Measurements from ENCODE around the gene NABP2. TPM values are rescaled to one million over a fixed set of nuclear protein-coding genes. Genes with fewer than 3 reads are reported as not detected.

The NABP2 gene
- total RNA-seq, 1 experiment from 2014 or later, result 67.5 TPM

- no peak for DNase-seq (ENCODE audit: low spot score)
Measured at GRCh38 chr12:56243731-56244181, 19.6 kb downstream of the NABP2 start.

GRCh38 chr12:56244494-56244893, 20.4 kb downstream of the NABP2 start:
- CTCF ChIA-PET, result no interaction called here
- no peaks in the 10 kb centered on the region for H3K4me1 ChIP-seq (ENCODE audit: insufficient read depth, low read length, poor library complexity, severe bottlenecking)
- POLR2A ChIA-PET (ENCODE audit: low non-redundant PET), result no interaction called here
- intact Hi-C loops (cut with micrococcal nuclease; ENCODE audit: unreplicated experiment), result no loop called here
- BruUV-seq (replicated peaks), result no TSS peak
- H3K27me3 ChIP-seq (replicated peaks; ENCODE audit: insufficient read depth, low read depth, low read length, poor library complexity), result no peaks in the 10 kb centered on the region
- no peak overlapping the region for H3K4me3 ChIP-seq (ENCODE audit: low read depth, low read length, poor library complexity, severe bottlenecking)
- no peak overlapping the region for H3K27ac ChIP-seq (ENCODE audit: low read depth, low read length, poor library complexity, severe bottlenecking)
- no peak for DNase-seq (ENCODE audit: low spot score)
- no peaks in the 10 kb centered on the region for H3K9me3 ChIP-seq (ENCODE audit: low read depth, low read length, poor library complexity, severe bottlenecking)
- H3K36me3 ChIP-seq (ENCODE audit: insufficient read depth, low read length, poor library complexity, severe bottlenecking), result peaks cover 80% of the 10 kb centered on the region
- no peak for TF ChIP-seq EZH2 (IDR thresholded peaks at IDR 0.05; ENCODE audit: borderline replicate concordance, low read depth, low read length, poor library complexity, severe bottlenecking)

More at GRCh38 chr12:56243731-56244181, 19.6 kb downstream of the NABP2 start:
- no peak for TF ChIP-seq EZH2 (IDR thresholded peaks at IDR 0.05; ENCODE audit: borderline replicate concordance, low read depth, low read length, poor library complexity, severe bottlenecking)
- TF ChIP-seq, protein P1, sequence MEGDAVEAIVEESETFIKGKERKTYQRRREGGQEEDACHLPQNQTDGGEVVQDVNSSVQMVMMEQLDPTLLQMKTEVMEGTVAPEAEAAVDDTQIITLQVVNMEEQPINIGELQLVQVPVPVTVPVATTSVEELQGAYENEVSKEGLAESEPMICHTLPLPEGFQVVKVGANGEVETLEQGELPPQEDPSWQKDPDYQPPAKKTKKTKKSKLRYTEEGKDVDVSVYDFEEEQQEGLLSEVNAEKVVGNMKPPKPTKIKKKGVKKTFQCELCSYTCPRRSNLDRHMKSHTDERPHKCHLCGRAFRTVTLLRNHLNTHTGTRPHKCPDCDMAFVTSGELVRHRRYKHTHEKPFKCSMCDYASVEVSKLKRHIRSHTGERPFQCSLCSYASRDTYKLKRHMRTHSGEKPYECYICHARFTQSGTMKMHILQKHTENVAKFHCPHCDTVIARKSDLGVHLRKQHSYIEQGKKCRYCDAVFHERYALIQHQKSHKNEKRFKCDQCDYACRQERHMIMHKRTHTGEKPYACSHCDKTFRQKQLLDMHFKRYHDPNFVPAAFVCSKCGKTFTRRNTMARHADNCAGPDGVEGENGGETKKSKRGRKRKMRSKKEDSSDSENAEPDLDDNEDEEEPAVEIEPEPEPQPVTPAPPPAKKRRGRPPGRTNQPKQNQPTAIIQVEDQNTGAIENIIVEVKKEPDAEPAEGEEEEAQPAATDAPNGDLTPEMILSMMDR (conservative IDR thresholded peaks at IDR 0.05; ENCODE audit: low read depth, low read length), result no peak
- BruUV-seq (replicated peaks), result no TSS peak
- POLR2A ChIA-PET (ENCODE audit: low non-redundant PET), result no interaction called here
- H3K4me1 ChIP-seq (ENCODE audit: insufficient read depth, low read length, poor library complexity, severe bottlenecking), result no peaks in the 10 kb centered on the region
- CTCF ChIA-PET, result interaction anchor here (0.6 kb wide), 1 partner anchor 10 kb away, joined by 9 read pairs; no protein-coding TSS in a partner anchor
- no peaks in the 10 kb centered on the region for H3K9me3 ChIP-seq (ENCODE audit: low read depth, low read length, poor library complexity, severe bottlenecking)
- no peak overlapping the region for H3K27ac ChIP-seq (ENCODE audit: low read depth, low read length, poor library complexity, severe bottlenecking)
- intact Hi-C loops (cut with micrococcal nuclease; ENCODE audit: unreplicated experiment), result no loop called here
- H3K4me3 ChIP-seq (ENCODE audit: low read depth, low read length, poor library complexity, severe bottlenecking), result no peak overlapping the region
- H3K36me3 ChIP-seq (ENCODE audit: insufficient read depth, low read length, poor library complexity, severe bottlenecking), result peaks cover 76% of the 10 kb centered on the region
- H3K27me3 ChIP-seq (replicated peaks; ENCODE audit: insufficient read depth, low read depth, low read length, poor library complexity), result no peaks in the 10 kb centered on the region

DNA sequence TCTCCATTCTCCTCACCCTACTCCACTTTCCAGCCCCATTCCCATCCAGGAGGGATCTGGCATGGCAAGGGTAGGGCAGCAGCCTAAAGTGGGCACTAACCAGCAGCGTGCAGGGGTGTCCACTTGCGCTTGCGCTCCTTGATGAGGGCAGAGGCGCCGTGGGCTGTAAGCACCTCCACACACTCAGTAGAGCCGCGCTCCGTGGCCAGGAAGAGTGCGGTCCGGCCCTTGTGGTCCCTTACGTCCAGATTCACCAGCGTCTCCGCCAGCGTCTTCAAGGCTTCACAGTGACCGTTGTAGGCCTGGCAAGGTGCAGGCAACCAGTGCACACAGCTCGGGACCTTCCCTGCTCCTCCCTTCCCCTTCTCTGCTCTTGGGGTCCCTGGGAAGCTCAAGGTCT, 23.8 kb downstream of the NABP2 start:
- no peak for DNase-seq (ENCODE audit: low spot score)
- Histone ChIP-seq H3K9me3 (ENCODE audit: low read depth, low read length, poor library complexity, severe bottlenecking) (no peaks in the 10 kb centered on the region), H3K36me3 (ENCODE audit: insufficient read depth, low read length, poor library complexity, severe bottlenecking) (peaks cover 79% of the 10 kb centered on the region), H3K27me3 (replicated peaks; ENCODE audit: insufficient read depth, low read depth, low read length, poor library complexity) (no peaks in the 10 kb centered on the region), H3K27ac (ENCODE audit: low read depth, low read length, poor library complexity, severe bottlenecking) (no peak overlapping the region), H3K4me3 (ENCODE audit: low read depth, low read length, poor library complexity, severe bottlenecking) (no peak overlapping the region), H3K4me1 (ENCODE audit: insufficient read depth, low read length, poor library complexity, severe bottlenecking) (no peaks in the 10 kb centered on the region)
- no peak for TF ChIP-seq EZH2 (IDR thresholded peaks at IDR 0.05; ENCODE audit: borderline replicate concordance, low read depth, low read length, poor library complexity, severe bottlenecking)
- TF ChIP-seq, protein P1 (conservative IDR thresholded peaks at IDR 0.05; ENCODE audit: low read depth, low read length), result no peak
- BruUV-seq (replicated peaks), result no TSS peak
- POLR2A ChIA-PET (ENCODE audit: low non-redundant PET), result no interaction called here
- intact Hi-C loops (cut with micrococcal nuclease; ENCODE audit: unreplicated experiment), result no loop called here
- CTCF ChIA-PET, result interaction anchor here (0.6 kb wide), 1 partner anchor 48 kb away, joined by 3 read pairs; no protein-coding TSS in a partner anchor

DNA sequence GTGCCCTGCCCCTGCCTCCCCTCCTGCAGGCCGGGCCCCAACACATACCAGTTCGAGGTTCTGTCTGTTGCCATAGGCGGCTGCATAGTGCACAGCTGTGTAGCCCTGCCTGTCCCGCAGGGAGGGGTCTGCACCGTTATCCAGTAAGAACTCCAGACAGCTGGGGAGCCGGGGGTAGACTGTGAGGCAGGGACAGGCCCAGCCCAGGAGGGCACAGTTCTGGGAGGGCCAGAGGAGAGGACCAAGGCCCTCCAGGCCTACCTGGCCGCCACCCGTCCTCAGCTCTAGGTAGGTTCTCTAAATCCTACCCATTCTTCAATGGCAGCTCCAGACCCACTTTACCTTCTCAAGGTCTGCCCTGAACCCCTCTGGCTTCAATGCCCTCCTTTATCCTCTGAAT, 24.6 kb downstream of the NABP2 start:
- intact Hi-C loops (cut with micrococcal nuclease; ENCODE audit: unreplicated experiment), result no loop called here
- Histone ChIP-seq H3K36me3 (ENCODE audit: insufficient read depth, low read length, poor library complexity, severe bottlenecking) (peaks cover 79% of the 10 kb centered on the region), H3K27ac (ENCODE audit: low read depth, low read length, poor library complexity, severe bottlenecking) (no peak overlapping the region), H3K4me3 (ENCODE audit: low read depth, low read length, poor library complexity, severe bottlenecking) (no peak overlapping the region), H3K9me3 (ENCODE audit: low read depth, low read length, poor library complexity, severe bottlenecking) (no peaks in the 10 kb centered on the region), H3K4me1 (ENCODE audit: insufficient read depth, low read length, poor library complexity, severe bottlenecking) (no peaks in the 10 kb centered on the region), H3K27me3 (replicated peaks; ENCODE audit: insufficient read depth, low read depth, low read length, poor library complexity) (no peaks in the 10 kb centered on the region)
- no TSS peak for BruUV-seq (replicated peaks)
- POLR2A ChIA-PET (ENCODE audit: low non-redundant PET), result no interaction called here
- TF ChIP-seq EZH2 (IDR thresholded peaks at IDR 0.05; ENCODE audit: borderline replicate concordance, low read depth, low read length, poor library complexity, severe bottlenecking), result no peak
- TF ChIP-seq, protein P1 (conservative IDR thresholded peaks at IDR 0.05; ENCODE audit: low read depth, low read length), result no peak
- CTCF ChIA-PET, result no interaction called here
- DNase-seq (ENCODE audit: low spot score), result no peak

Measured in A673 (cell line).